ENCODE measurements around the gene TSC2. TPM values are rescaled to one million over a fixed set of nuclear protein-coding genes. Genes with fewer than 3 reads are reported as not detected.
"Not testable (repeated sequence)": the region's sequence is repeated elsewhere in the genome, so short reads cannot be mapped to it uniquely, and the experiment has no call there.

The TSC2 gene
- polyA plus RNA-seq, 4 donors: 104 to 188 (median 148) TPM

DNA sequence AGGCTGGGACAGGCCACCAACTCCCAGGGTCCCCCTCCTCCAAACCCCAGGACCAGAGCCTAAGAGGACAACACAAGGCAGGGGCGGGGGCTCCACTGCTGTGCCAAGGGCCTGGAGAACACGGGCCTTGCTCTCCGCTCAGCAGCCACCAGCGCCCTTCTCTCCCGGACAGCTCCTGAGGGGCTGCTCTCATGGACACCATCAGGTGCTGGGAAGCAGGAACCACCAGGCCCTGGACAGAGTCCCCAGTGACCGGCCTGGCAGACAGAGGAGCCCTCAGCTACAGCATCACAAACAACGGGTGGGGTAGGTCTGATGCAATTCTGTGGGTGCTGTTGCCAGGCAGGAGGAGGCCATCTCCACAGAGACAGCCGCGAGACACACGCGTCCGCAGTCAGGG lies 86.0 kb downstream of the TSC2 start:
- not testable (repeated sequence) for DNase-seq (ENCODE audit: low read depth in 4 of 4, low spot score in 2 of 4)

DNA sequence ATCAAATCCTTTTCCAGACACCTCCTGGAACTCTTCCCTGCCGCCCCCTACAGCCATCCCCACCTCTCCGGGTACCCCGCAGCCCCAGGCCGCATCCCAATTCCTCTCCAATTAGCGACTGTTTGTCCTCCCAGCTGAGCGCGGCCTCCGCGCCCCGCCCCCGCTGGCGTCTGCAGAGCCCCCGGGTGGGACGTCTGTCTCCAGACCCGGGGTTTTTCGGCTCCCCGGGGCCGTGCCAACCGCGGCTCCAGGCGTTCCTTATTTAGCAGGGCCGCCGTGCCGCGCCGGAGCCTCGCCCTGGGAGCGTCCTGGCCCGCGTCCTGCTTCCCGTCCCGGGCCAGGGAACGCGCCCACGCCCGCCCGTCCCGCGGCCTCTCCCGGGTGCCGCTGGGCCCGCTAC lies 87.3 kb downstream of the TSC2 start:
- DNase-seq (ENCODE audit: low read depth in 4 of 4, low spot score in 2 of 4): not testable (repeated sequence)

- DNase-seq (ENCODE audit: low read depth in 4 of 4, low spot score in 2 of 4): peak in 3 of 4 donors; percentile 56 to 88 (median 86)
Observed at GRCh38 chr16:2135770-2136490, 88.1 kb downstream of the TSC2 start, which contains the start of gene PKD1. TSS of gene PKD1 (minus strand) at chr16:2135898. CDS start at chr16:2135689, 209 bp downstream.

Other genes with a start within 250 kb of the TSC2 start
- gene HAGH, start 221.2 kb upstream of the TSC2 start, polyA plus RNA-seq (ENCODE audit: insufficient read length in 4 of 4): 10 to 100 TPM; 38.0 to 56.2 (median 49.5) TPM
- gene FAHD1, start 220.8 kb upstream of the TSC2 start, polyA plus RNA-seq (ENCODE audit: insufficient read length in 4 of 4): 10 to 100 TPM; 39.8 to 49.5 (median 44.9) TPM
- gene MEIOB, start 175.8 kb upstream of the TSC2 start, polyA plus RNA-seq (ENCODE audit: insufficient read length in 4 of 4): 1 to 10 TPM in 2 of 4 donors, under 1 TPM in 2; 0.47 to 2.7 (median 1.0) TPM
- gene HS3ST6, start 129.6 kb upstream of the TSC2 start, polyA plus RNA-seq (ENCODE audit: insufficient read length in 4 of 4): under 1 TPM; 0.21 to 0.55 (median 0.35) TPM
- 10 to 100 TPM; 63.9 to 79.8 (median 72.1) TPM for gene MSRB1, start 104.8 kb upstream of the TSC2 start, polyA plus RNA-seq (ENCODE audit: insufficient read length in 4 of 4)
- gene RPL3L, start 93.3 kb upstream of the TSC2 start, polyA plus RNA-seq (ENCODE audit: insufficient read length in 4 of 4): under 1 TPM; 0.11 to 0.28 (median 0.15) TPM
- 100 to 1,000 TPM; 129 to 144 (median 136) TPM for gene NDUFB10, start 88.4 kb upstream of the TSC2 start, polyA plus RNA-seq (ENCODE audit: insufficient read length in 4 of 4)
- 1,000 to 10,000 TPM; 1,679 to 2,513 (median 2,183) TPM for gene RPS2, start 83.2 kb upstream of the TSC2 start, polyA plus RNA-seq (ENCODE audit: insufficient read length in 4 of 4)
- not detected for gene RNF151, start 81.1 kb upstream of the TSC2 start, polyA plus RNA-seq (ENCODE audit: insufficient read length in 4 of 4)
- 10 to 100 TPM; 27.8 to 49.6 (median 41.1) TPM for gene TBL3, start 75.9 kb upstream of the TSC2 start, polyA plus RNA-seq (ENCODE audit: insufficient read length in 4 of 4)
- 1 to 10 TPM in 2 of 4 donors, under 1 TPM in 2; 0.40 to 2.0 (median 1.1) TPM for gene NOXO1, start 66.5 kb upstream of the TSC2 start, polyA plus RNA-seq (ENCODE audit: insufficient read length in 4 of 4)
- 10 to 100 TPM; 20.1 to 31.6 (median 28.5) TPM for gene GFER, start 63.8 kb upstream of the TSC2 start, polyA plus RNA-seq (ENCODE audit: insufficient read length in 4 of 4)
- 1 to 10 TPM; 1.8 to 2.4 (median 1.9) TPM for gene SYNGR3, start 58.0 kb upstream of the TSC2 start, polyA plus RNA-seq (ENCODE audit: insufficient read length in 4 of 4)
- gene ZNF598, start 38.2 kb upstream of the TSC2 start, polyA plus RNA-seq (ENCODE audit: insufficient read length in 4 of 4): 10 to 100 TPM; 13.8 to 30.8 (median 26.6) TPM
- gene NPW, start 28.2 kb upstream of the TSC2 start, polyA plus RNA-seq (ENCODE audit: insufficient read length in 4 of 4): 10 to 100 TPM in 2 of 4 donors, 1 to 10 TPM in 2; 3.0 to 16.3 (median 9.7) TPM
- 100 to 1,000 TPM; 103 to 184 (median 146) TPM for gene NHERF2, start 21.1 kb upstream of the TSC2 start, polyA plus RNA-seq (ENCODE audit: insufficient read length in 4 of 4)
- 10 to 100 TPM; 15.4 to 29.1 (median 25.3) TPM for gene NTHL1, start 151 bp upstream of the TSC2 start, polyA plus RNA-seq (ENCODE audit: insufficient read length in 4 of 4)
- gene PKD1, start 87.9 kb downstream of the TSC2 start, polyA plus RNA-seq (ENCODE audit: insufficient read length in 4 of 4): 100 to 1,000 TPM in 2 of 4 donors, 10 to 100 TPM in 2; 48.3 to 128 (median 95.9) TPM
- gene RAB26, start 100.6 kb downstream of the TSC2 start, polyA plus RNA-seq (ENCODE audit: insufficient read length in 4 of 4): 1 to 10 TPM; 2.5 to 4.6 (median 3.1) TPM
- 10 to 100 TPM; 42.9 to 63.3 (median 55.5) TPM for gene TRAF7, start 107.8 kb downstream of the TSC2 start, polyA plus RNA-seq (ENCODE audit: insufficient read length in 4 of 4)
- gene CASKIN1, start 148.6 kb downstream of the TSC2 start, polyA plus RNA-seq (ENCODE audit: insufficient read length in 4 of 4): 1 to 10 TPM; 1.4 to 2.8 (median 2.0) TPM
- gene MLST8, start 157.5 kb downstream of the TSC2 start, polyA plus RNA-seq (ENCODE audit: insufficient read length in 4 of 4): 10 to 100 TPM; 38.7 to 63.2 (median 46.6) TPM
- 10 to 100 TPM in 1 of 4 donors, 1 to 10 TPM in 3; 3.5 to 11.6 (median 8.2) TPM for gene BRICD5, start 162.9 kb downstream of the TSC2 start, polyA plus RNA-seq (ENCODE audit: insufficient read length in 4 of 4)
- gene PGP, start 166.9 kb downstream of the TSC2 start, polyA plus RNA-seq (ENCODE audit: insufficient read length in 4 of 4): 10 to 100 TPM; 13.8 to 19.3 (median 17.4) TPM
- gene E4F1, start 175.6 kb downstream of the TSC2 start, polyA plus RNA-seq (ENCODE audit: insufficient read length in 4 of 4): 10 to 100 TPM; 14.7 to 25.8 (median 22.3) TPM
- gene DNASE1L2, start 188.5 kb downstream of the TSC2 start, polyA plus RNA-seq (ENCODE audit: insufficient read length in 4 of 4): 1 to 10 TPM in 3 of 4 donors, under 1 TPM in 1; 0.55 to 1.8 (median 1.2) TPM
- 100 to 1,000 TPM in 1 of 4 donors, 10 to 100 TPM in 3; 60.0 to 104 (median 80.2) TPM for gene ECI1, start 203.6 kb downstream of the TSC2 start, polyA plus RNA-seq (ENCODE audit: insufficient read length in 4 of 4)
- 100 to 1,000 TPM; 179 to 229 (median 214) TPM for gene RNPS1, start 220.1 kb downstream of the TSC2 start, polyA plus RNA-seq (ENCODE audit: insufficient read length in 4 of 4)